CD14-positive monocyte (primary cell): ENCODE data around the gene MLYCD. TPM values are rescaled to one million over a fixed set of nuclear protein-coding genes. Genes with fewer than 3 reads are reported as not detected.

Source experiments
- DNase-seq, 3 donors: peaks; one replicate each; pipeline ENCODE4 v3.0.0-alpha.2; 2011 to 2022
- H2AFZ ChIP-seq: 2 replicates; pipeline ENCODE4 v1.6.0; 2012; ENCODE audit warnings: mild to moderate bottlenecking, low read depth, low read length, inconsistent platforms; ENCODE audit not compliant: insufficient read depth, poor library complexity, severe bottlenecking
- H3K27ac ChIP-seq, 2 donors: 1 replicate in 1 of 2; 2 replicates in 1 of 2; pipeline ENCODE4 v1.5.1; 2012 to 2013; ENCODE audit warnings: low read length in 2 of 2, control low read depth in 1 of 2, inconsistent platforms in 1 of 2, low read depth in 1 of 2, mild to moderate bottlenecking in 1 of 2
- H3K27me3 ChIP-seq, 2 donors: one replicate each; pipeline versions ENCODE4 v1.6.0 to v1.6.1; 2011 to 2013; ENCODE audit warnings: low read length in 2 of 2; ENCODE audit not compliant: control insufficient read depth in 2 of 2, insufficient read depth in 2 of 2
- H3K36me3 ChIP-seq, 2 donors: replicated peaks in 1 of 2; 1 replicate in 1 of 2; 2 replicates in 1 of 2; pipeline versions ENCODE4 v1.5.1 to v1.6.1; 2012 to 2013; ENCODE audit warnings: low read length in 2 of 2, control low read depth in 1 of 2, inconsistent platforms in 1 of 2, mild to moderate bottlenecking in 1 of 2; ENCODE audit not compliant: insufficient read depth in 2 of 2, control insufficient read depth in 1 of 2
- H3K4me1 ChIP-seq, 2 donors: 1 replicate in 1 of 2; 2 replicates in 1 of 2; pipeline versions ENCODE4 v1.5.1 to v1.6.1; 2012 to 2013; ENCODE audit warnings: low read length in 2 of 2, control low read depth in 1 of 2, inconsistent platforms in 1 of 2, mild to moderate bottlenecking in 1 of 2, moderate library complexity in 1 of 2; ENCODE audit not compliant: insufficient read depth in 2 of 2, control insufficient read depth in 1 of 2
- H3K4me2 ChIP-seq: replicated peaks from 2 replicates; pipeline ENCODE3; 2012; ENCODE audit warnings: low read length, moderate library complexity, mild to moderate bottlenecking; ENCODE audit not compliant: poor library complexity, severe bottlenecking; ENCODE audit errors: extremely low read depth
- H3K4me3 ChIP-seq, 3 experiments: fragments of 200-600 bp in 1 of 3; sonication (generic) in 1 of 3; replicated peaks in 1 of 3; 1 replicate in 2 of 3; 2 replicates in 1 of 3; pipeline ENCODE4 v1.5.1; 2011 to 2013; ENCODE audit warnings: low read length in 3 of 3, mild to moderate bottlenecking in 3 of 3, control low read depth in 2 of 3, low read depth in 2 of 3, inconsistent platforms in 1 of 3, moderate library complexity in 1 of 3
- H3K79me2 ChIP-seq: 2 replicates; pipeline ENCODE4 v1.6.0; 2012; ENCODE audit warnings: mild to moderate bottlenecking, control low read depth, inconsistent platforms, low read length, moderate library complexity; ENCODE audit not compliant: insufficient read depth
- H3K9ac ChIP-seq: 2 replicates; pipeline ENCODE4 v1.6.0; 2017; ENCODE audit warnings: low read length, mild to moderate bottlenecking; ENCODE audit not compliant: insufficient read depth, poor library complexity, severe bottlenecking
- H3K9me3 ChIP-seq, 2 donors: replicated peaks in 1 of 2; 1 replicate in 1 of 2; 2 replicates in 1 of 2; pipeline versions ENCODE4 v1.5.1 to v1.6.1; 2012 to 2013; ENCODE audit warnings: low read length in 2 of 2, control low read depth in 1 of 2; ENCODE audit not compliant: control insufficient read depth in 1 of 2, insufficient read depth in 1 of 2
- H4K20me1 ChIP-seq: 2 replicates; pipeline ENCODE4 v1.6.0; 2012; ENCODE audit warnings: mild to moderate bottlenecking, low read length, control low read depth, moderate library complexity; ENCODE audit not compliant: insufficient read depth
- H3K27ac Mint-ChIP-seq, 7 donors: one replicate each; pipeline ENCODE4 v1.8.0; 2020; ENCODE audit warnings: mild to moderate bottlenecking in 7 of 7, mixed read lengths in 7 of 7, moderate library complexity in 6 of 7, inconsistent platforms in 2 of 7
- H3K27me3 Mint-ChIP-seq, 3 donors: one replicate each; pipeline ENCODE4 v1.8.0; 2021 to 2022; ENCODE audit warnings: low read depth in 3 of 3, mild to moderate bottlenecking in 3 of 3, mixed read lengths in 3 of 3, moderate library complexity in 3 of 3, inconsistent platforms in 1 of 3
- H3K36me3 Mint-ChIP-seq, 2 donors: one replicate each; pipeline ENCODE4 v1.8.0; 2020; ENCODE audit warnings: mixed read lengths in 2 of 2, inconsistent platforms in 1 of 2, mild to moderate bottlenecking in 1 of 2
- H3K4me1 Mint-ChIP-seq: one replicate; pipeline ENCODE4 v1.8.0; 2020; ENCODE audit warnings: mild to moderate bottlenecking, mixed read lengths
- H3K4me3 Mint-ChIP-seq, 2 donors: one replicate each; pipeline ENCODE4 v1.8.0; 2020; ENCODE audit warnings: mild to moderate bottlenecking in 2 of 2, mixed read lengths in 2 of 2, moderate library complexity in 1 of 2
- H3K9me3 Mint-ChIP-seq, 7 donors: one replicate each; pipeline ENCODE4 v1.8.0; 2020 to 2022; ENCODE audit warnings: mixed read lengths in 7 of 7, mild to moderate bottlenecking in 6 of 7, moderate library complexity in 6 of 7, inconsistent platforms in 2 of 7
- CTCF ChIP-seq: fragments of 200-600 bp; IDR thresholded peaks from one replicate; pipeline ENCODE4 v1.8.0; 2022; ENCODE audit warnings: antibody characterized with exemption, mild to moderate bottlenecking
- WGBS: methylation state at CpG from one replicate; pipeline ENCODE4 v1.1.5; 2013; ENCODE audit warnings: missing lambda C conversion rate; ENCODE audit not compliant: insufficient coverage; 5-methylcytosine and 5-hydroxymethylcytosine counted together
- intact Hi-C, 2 donors: fragments of 100-400 bp; cut with micrococcal nuclease; formaldehyde crosslinking; loops; one replicate each; pipeline versions ENCODE4 v1.15.0 to v1.15.1; 2023
- polyA plus RNA-seq, 3 donors: library from polyadenylated mRNA; depleted of rRNA in 1 of 3; unstranded in 2 of 3; stranded (reverse) in 1 of 3; fragments of 300-500 nt in 2 of 3; fragments of >200 nt in 1 of 3; fragmentation: Illumina TruSeq in 2 of 3; gene quantifications; 1 replicate in 2 of 3; 2 replicates in 1 of 3; pipeline ENCODE4 v1.2.3, GENCODE V29; 2012 to 2021

MLYCD gene
- polyA plus RNA-seq, 3 donors = 1.2 to 2.4 (median 1.3) TPM

- Histone ChIP-seq H3K9me3 (peaks cover 8 to 11% of the 10 kb centered on the region in 2 donors), H3K4me2 (no peak overlapping the region), H3K27ac (no peak overlapping the region), H3K36me3 (no peaks in the 10 kb centered on the region), H4K20me1 (no peaks in the 10 kb centered on the region), H3K27me3 (peaks cover 6 to 34% of the 10 kb centered on the region in 2 donors), H3K79me2 (no peaks in the 10 kb centered on the region), H3K9ac (no peak overlapping the region), H3K4me1 (no peaks in the 10 kb centered on the region), H3K4me3 (no peak overlapping the region), H2AFZ (no peak overlapping the region)
- intact Hi-C loops = no loop called here
- no peak for DNase-seq
- Mint-ChIP-seq H3K4me3 (no peak overlapping the region), H3K4me1 (no peaks in the 10 kb centered on the region), H3K9me3 (peaks cover 2 to 18% (median 10%) of the 10 kb centered on the region in 7 donors), H3K27me3 (peaks cover 38 to 48% (median 47%) of the 10 kb centered on the region in 3 donors), H3K27ac (no peak overlapping the region), H3K36me3 (no peaks in the 10 kb centered on the region)
- TF ChIP-seq CTCF = no peak
- WGBS = 80% methylated on average over 7 of the region's 10 CpGs
Observed at GRCh38 chr16:83973077-83973476, 74.2 kb downstream of the MLYCD start.

- H3K27me3 ChIP-seq = peaks cover 6 to 33% of the 10 kb centered on the region in 2 donors
- Mint-ChIP-seq H3K4me1 (no peaks in the 10 kb centered on the region), H3K27ac (peak overlapping the region in 1 of 7 donors; percentile 50), H3K9me3 (peaks cover 7 to 25% (median 17%) of the 10 kb centered on the region in 7 donors), H3K36me3 (no peaks in the 10 kb centered on the region), H3K27me3 (peaks cover 44 to 49% (median 49%) of the 10 kb centered on the region in 3 donors), H3K4me3 (no peak overlapping the region)
- no peak overlapping the region for H3K9ac ChIP-seq
- no peak for TF ChIP-seq CTCF
- DNase-seq = no peak
- no peaks in the 10 kb centered on the region for H3K79me2 ChIP-seq
- no peaks in the 10 kb centered on the region for H4K20me1 ChIP-seq
- no peaks in the 10 kb centered on the region for H3K4me1 ChIP-seq
- no peaks in the 10 kb centered on the region for H3K36me3 ChIP-seq
- no peak overlapping the region for H3K27ac ChIP-seq
- peaks cover 15 to 18% of the 10 kb centered on the region in 2 donors for H3K9me3 ChIP-seq
- no peak overlapping the region for H3K4me3 ChIP-seq
- H2AFZ ChIP-seq = no peak overlapping the region
- WGBS = 82% methylated on average over 18 of the region's 22 CpGs
- no peak overlapping the region for H3K4me2 ChIP-seq
- intact Hi-C loops = no loop called here
Observed at GRCh38 chr16:83973581-83974385, 74.9 kb downstream of the MLYCD start.
